Measurements from ENCODE around the gene EPHB1.

Gene EPHB1

GRCh38 chr3:134885877-134886621 lies 91.0 kb downstream of the EPHB1 start:
- no peak for DNase-seq

- DNase-seq: no peak
Measured at GRCh38 chr3:134886991-134887390, 91.9 kb downstream of the EPHB1 start.

- DNase-seq: no peak
Measured at GRCh38 chr3:134887536-134887935, 92.5 kb downstream of the EPHB1 start.

- no peak for DNase-seq
Measured at GRCh38 chr3:134892326-134892725, 97.3 kb downstream of the EPHB1 start.

- no peak for DNase-seq
Measured at GRCh38 chr3:134892761-134893160, 97.7 kb downstream of the EPHB1 start.

- DNase-seq: no peak
Measured at GRCh38 chr3:134894533-134894932, 99.5 kb downstream of the EPHB1 start.

GRCh38 chr3:134895181-134895580 lies 100.1 kb downstream of the EPHB1 start:
- no peak for DNase-seq

- no peak for DNase-seq
Measured at GRCh38 chr3:134896141-134896540, 101.1 kb downstream of the EPHB1 start.

- no peak for DNase-seq
Measured at GRCh38 chr3:134896696-134897095, 101.6 kb downstream of the EPHB1 start.

- DNase-seq: no peak
Measured at GRCh38 chr3:134897391-134898141, 102.5 kb downstream of the EPHB1 start.

- DNase-seq: no peak
Measured at GRCh38 chr3:134898181-134898754, 103.2 kb downstream of the EPHB1 start.

GRCh38 chr3:134899786-134900185 lies 104.7 kb downstream of the EPHB1 start:
- no peak for DNase-seq

- no peak for DNase-seq
Measured at GRCh38 chr3:134900482-134900881, 105.4 kb downstream of the EPHB1 start.

- no peak for DNase-seq
Measured at GRCh38 chr3:134901461-134901860, 106.4 kb downstream of the EPHB1 start.

- DNase-seq: no peak
Measured at GRCh38 chr3:134903837-134904236, 108.8 kb downstream of the EPHB1 start.

- DNase-seq: no peak
Measured at GRCh38 chr3:134904241-134904771, 109.2 kb downstream of the EPHB1 start.

GRCh38 chr3:134904776-134905646 lies 110.0 kb downstream of the EPHB1 start:
- DNase-seq: no peak

- no peak for DNase-seq
Measured at GRCh38 chr3:134905647-134905935, 110.5 kb downstream of the EPHB1 start.

- no peak for DNase-seq
Measured at GRCh38 chr3:134908271-134908670, 113.2 kb downstream of the EPHB1 start.

GRCh38 chr3:134910026-134910425 lies 115.0 kb downstream of the EPHB1 start:
- DNase-seq: no peak

GRCh38 chr3:134911586-134912548 lies 116.8 kb downstream of the EPHB1 start:
- DNase-seq: no peak
